WTC11 (cell line): ENCODE results near the gene BDH1. TPM values are rescaled to one million over a fixed set of nuclear protein-coding genes. Genes with fewer than 3 reads are reported as not detected.

Source experiments
- ATAC-seq: fragments of 200-7000 bp; cut with Tn5 transposase; 2 replicates; pipeline ENCODE4 v1.10.0; 2021; ENCODE audit warnings: mild to moderate bottlenecking, moderate library complexity
- CTCF ChIA-PET: fragments of 300-600 bp; sonication (Branson Sonifier 250); formaldehyde crosslinking; loops from one replicate; lab custom pipeline; 2021; ENCODE audit warnings: antibody characterized with exemption; lab: Charles Lee
- POLR2A ChIA-PET: fragments of 350-600 bp; sonication (Branson Sonifier 250); formaldehyde crosslinking; loops from one replicate; lab custom pipeline; 2021; ENCODE audit warnings: antibody characterized with exemption; lab: Charles Lee
- DNase-seq: peaks from one replicate; pipeline ENCODE4 v3.0.0; 2021; ENCODE audit warnings: low spot score
- H3K27ac Mint-ChIP-seq: 2 replicates; pipeline ENCODE4 v1.8.0; 2021; ENCODE audit warnings: mixed read lengths
- H3K27me3 Mint-ChIP-seq: 2 replicates; pipeline ENCODE4 v1.8.0; 2021; ENCODE audit warnings: low read depth, mild to moderate bottlenecking, moderate library complexity, mixed read lengths
- H3K36me3 Mint-ChIP-seq: 2 replicates; pipeline ENCODE4 v1.8.0; 2021; ENCODE audit warnings: mixed read lengths
- H3K4me1 Mint-ChIP-seq: 2 replicates; pipeline ENCODE4 v1.8.0; 2022; ENCODE audit warnings: mixed read lengths
- H3K4me3 Mint-ChIP-seq: 2 replicates; pipeline ENCODE4 v1.8.0; 2021; ENCODE audit warnings: mild to moderate bottlenecking, moderate library complexity, mixed read lengths
- H3K9me3 Mint-ChIP-seq: 2 replicates; pipeline ENCODE4 v1.8.0; 2021; ENCODE audit warnings: mixed read lengths
- AR ChIP-seq: fragments of 250-450 bp; sonication (Bioruptor Pico); IDR thresholded peaks from 2 replicates; pipeline ENCODE4 v1.9.0; 2021; ENCODE audit warnings: mild to moderate bottlenecking
- ATF1 ChIP-seq: sonication (generic); formaldehyde crosslinking; IDR thresholded peaks from 2 replicates; pipeline ENCODE4 v1.8.1; 2023; ENCODE audit warnings: mild to moderate bottlenecking, moderate library complexity, missing genetic modification reagents
- ATF3 ChIP-seq: sonication (generic); formaldehyde crosslinking; conservative IDR thresholded peaks from 2 replicates; pipeline ENCODE4 v1.8.1; 2022; ENCODE audit warnings: mild to moderate bottlenecking, missing genetic modification reagents
- CBFB ChIP-seq: sonication (generic); formaldehyde crosslinking; IDR thresholded peaks from 2 replicates; pipeline ENCODE4 v1.8.1; 2022; ENCODE audit warnings: mild to moderate bottlenecking, low read depth, missing genetic modification reagents
- CREM ChIP-seq: sonication (generic); formaldehyde crosslinking; IDR thresholded peaks from 2 replicates; pipeline ENCODE4 v1.8.1; 2022; ENCODE audit warnings: mild to moderate bottlenecking, missing genetic modification reagents, moderate library complexity
- EMX1 ChIP-seq: fragments of 250-450 bp; sonication (Bioruptor Pico); IDR thresholded peaks from 2 replicates; pipeline ENCODE4 v1.8.0; 2021; ENCODE audit warnings: mild to moderate bottlenecking
- FOXK1 ChIP-seq: sonication (generic); formaldehyde crosslinking; IDR thresholded peaks from 2 replicates; pipeline ENCODE4 v1.8.0; 2022; ENCODE audit warnings: mild to moderate bottlenecking, moderate library complexity, missing genetic modification reagents
- FOXP1 ChIP-seq: sonication (generic); formaldehyde crosslinking; IDR thresholded peaks from 2 replicates; pipeline ENCODE4 v1.8.0; 2022; ENCODE audit warnings: missing genetic modification reagents, mild to moderate bottlenecking, moderate library complexity, borderline replicate concordance
- GABPB1 ChIP-seq: sonication (generic); formaldehyde crosslinking; IDR thresholded peaks from 2 replicates; pipeline ENCODE4 v1.8.1; 2023; ENCODE audit warnings: mild to moderate bottlenecking, missing genetic modification reagents
- NFE2L1 ChIP-seq: sonication (generic); formaldehyde crosslinking; IDR thresholded peaks from 2 replicates; pipeline ENCODE4 v1.8.1; 2023; ENCODE audit warnings: missing genetic modification reagents
- NR2C2 ChIP-seq: sonication (generic); formaldehyde crosslinking; IDR thresholded peaks from 2 replicates; pipeline ENCODE4 v1.8.0; 2022; ENCODE audit warnings: mild to moderate bottlenecking, missing genetic modification reagents
- RORB ChIP-seq: fragments of 250-450 bp; sonication (Bioruptor Pico); IDR thresholded peaks from 2 replicates; pipeline ENCODE4 v1.9.0; 2021; ENCODE audit warnings: mild to moderate bottlenecking
- SOX15 ChIP-seq: fragments of 250-450 bp; sonication (Bioruptor Pico); IDR thresholded peaks from 2 replicates; pipeline ENCODE4 v1.9.0; 2021; ENCODE audit warnings: mild to moderate bottlenecking
- TEAD4 ChIP-seq: sonication (generic); formaldehyde crosslinking; IDR thresholded peaks from 2 replicates; pipeline ENCODE4 v1.8.0; 2022; ENCODE audit warnings: mild to moderate bottlenecking, missing genetic modification reagents
- ZNF138 ChIP-seq: sonication (generic); formaldehyde crosslinking; conservative IDR thresholded peaks from 2 replicates; pipeline ENCODE4 v1.8.1; 2022; ENCODE audit warnings: mild to moderate bottlenecking, moderate library complexity, missing genetic modification reagents
- ZNF317 ChIP-seq: sonication (generic); formaldehyde crosslinking; IDR thresholded peaks from 2 replicates; pipeline ENCODE4 v1.8.1; 2023; ENCODE audit warnings: low read depth, mild to moderate bottlenecking, moderate library complexity, missing genetic modification reagents, borderline replicate concordance
- ZNF423 ChIP-seq: fragments of 250-450 bp; sonication (Bioruptor Pico); IDR thresholded peaks from 2 replicates; pipeline ENCODE4 v2.1.2; 2022; ENCODE audit warnings: mild to moderate bottlenecking, moderate library complexity
- ZNF512 ChIP-seq: sonication (generic); formaldehyde crosslinking; IDR thresholded peaks from 2 replicates; pipeline ENCODE4 v1.8.1; 2022; ENCODE audit warnings: missing genetic modification reagents, borderline replicate concordance
- total RNA-seq: library from RNA; stranded (reverse); gene quantifications from 3 replicates; pipeline ENCODE4 v1.2.3, GENCODE V29; 2021
- TF ChIP-seq, protein P1 (sequence below): fragments of 250-450 bp; sonication (Bioruptor Pico); IDR thresholded peaks from 2 replicates; pipeline ENCODE4 v2.1.2; 2022; ENCODE audit warnings: mild to moderate bottlenecking, moderate library complexity
- TF ChIP-seq, protein P2 (sequence below): sonication (generic); formaldehyde crosslinking; IDR thresholded peaks from 2 replicates; pipeline ENCODE4 v1.8.0; 2022; ENCODE audit warnings: mild to moderate bottlenecking, missing genetic modification reagents
- TF ChIP-seq, protein P3 (sequence below): sonication (generic); formaldehyde crosslinking; IDR thresholded peaks from 2 replicates; pipeline ENCODE4 v1.8.1; 2023; ENCODE audit warnings: mild to moderate bottlenecking, missing genetic modification reagents
- TF ChIP-seq, protein P4 (sequence below): sonication (generic); formaldehyde crosslinking; IDR thresholded peaks from 2 replicates; pipeline ENCODE4 v1.8.1; 2023; ENCODE audit warnings: mild to moderate bottlenecking, missing genetic modification reagents
- TF ChIP-seq, protein P5 (sequence below): sonication (generic); formaldehyde crosslinking; IDR thresholded peaks from 2 replicates; pipeline ENCODE4 v1.8.1; 2023; ENCODE audit warnings: mild to moderate bottlenecking, moderate library complexity, missing genetic modification reagents

Gene BDH1
- total RNA-seq, 1 experiment from 2014 or later, result 26.8 TPM

- TF ChIP-seq ATF3 (CRISPR knock-in tag), result no peak
- TF ChIP-seq, protein P1, sequence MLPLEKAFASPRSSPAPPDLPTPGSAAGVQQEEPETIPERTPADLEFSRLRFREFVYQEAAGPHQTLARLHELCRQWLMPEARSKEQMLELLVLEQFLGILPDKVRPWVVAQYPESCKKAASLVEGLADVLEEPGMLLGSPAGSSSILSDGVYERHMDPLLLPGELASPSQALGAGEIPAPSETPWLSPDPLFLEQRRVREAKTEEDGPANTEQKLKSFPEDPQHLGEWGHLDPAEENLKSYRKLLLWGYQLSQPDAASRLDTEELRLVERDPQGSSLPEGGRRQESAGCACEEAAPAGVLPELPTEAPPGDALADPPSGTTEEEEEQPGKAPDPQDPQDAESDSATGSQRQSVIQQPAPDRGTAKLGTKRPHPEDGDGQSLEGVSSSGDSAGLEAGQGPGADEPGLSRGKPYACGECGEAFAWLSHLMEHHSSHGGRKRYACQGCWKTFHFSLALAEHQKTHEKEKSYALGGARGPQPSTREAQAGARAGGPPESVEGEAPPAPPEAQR (CRISPR knock-in tag), result no peak
- no peak for TF ChIP-seq ATF1 (CRISPR knock-in tag)
- TF ChIP-seq NR2C2 (CRISPR knock-in tag), result no peak
- TF ChIP-seq, protein P2, sequence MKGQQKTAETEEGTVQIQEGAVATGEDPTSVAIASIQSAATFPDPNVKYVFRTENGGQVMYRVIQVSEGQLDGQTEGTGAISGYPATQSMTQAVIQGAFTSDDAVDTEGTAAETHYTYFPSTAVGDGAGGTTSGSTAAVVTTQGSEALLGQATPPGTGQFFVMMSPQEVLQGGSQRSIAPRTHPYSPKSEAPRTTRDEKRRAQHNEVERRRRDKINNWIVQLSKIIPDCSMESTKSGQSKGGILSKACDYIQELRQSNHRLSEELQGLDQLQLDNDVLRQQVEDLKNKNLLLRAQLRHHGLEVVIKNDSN (CRISPR knock-in tag), result no peak
- TF ChIP-seq, protein P3, sequence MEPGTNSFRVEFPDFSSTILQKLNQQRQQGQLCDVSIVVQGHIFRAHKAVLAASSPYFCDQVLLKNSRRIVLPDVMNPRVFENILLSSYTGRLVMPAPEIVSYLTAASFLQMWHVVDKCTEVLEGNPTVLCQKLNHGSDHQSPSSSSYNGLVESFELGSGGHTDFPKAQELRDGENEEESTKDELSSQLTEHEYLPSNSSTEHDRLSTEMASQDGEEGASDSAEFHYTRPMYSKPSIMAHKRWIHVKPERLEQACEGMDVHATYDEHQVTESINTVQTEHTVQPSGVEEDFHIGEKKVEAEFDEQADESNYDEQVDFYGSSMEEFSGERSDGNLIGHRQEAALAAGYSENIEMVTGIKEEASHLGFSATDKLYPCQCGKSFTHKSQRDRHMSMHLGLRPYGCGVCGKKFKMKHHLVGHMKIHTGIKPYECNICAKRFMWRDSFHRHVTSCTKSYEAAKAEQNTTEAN (CRISPR knock-in tag), result no peak
- TF ChIP-seq RORB (CRISPR knock-in tag), result no peak
- TF ChIP-seq ZNF138 (CRISPR knock-in tag), result no peak
- no peak for TF ChIP-seq ZNF423 (CRISPR knock-in tag)
- TF ChIP-seq, protein P4, sequence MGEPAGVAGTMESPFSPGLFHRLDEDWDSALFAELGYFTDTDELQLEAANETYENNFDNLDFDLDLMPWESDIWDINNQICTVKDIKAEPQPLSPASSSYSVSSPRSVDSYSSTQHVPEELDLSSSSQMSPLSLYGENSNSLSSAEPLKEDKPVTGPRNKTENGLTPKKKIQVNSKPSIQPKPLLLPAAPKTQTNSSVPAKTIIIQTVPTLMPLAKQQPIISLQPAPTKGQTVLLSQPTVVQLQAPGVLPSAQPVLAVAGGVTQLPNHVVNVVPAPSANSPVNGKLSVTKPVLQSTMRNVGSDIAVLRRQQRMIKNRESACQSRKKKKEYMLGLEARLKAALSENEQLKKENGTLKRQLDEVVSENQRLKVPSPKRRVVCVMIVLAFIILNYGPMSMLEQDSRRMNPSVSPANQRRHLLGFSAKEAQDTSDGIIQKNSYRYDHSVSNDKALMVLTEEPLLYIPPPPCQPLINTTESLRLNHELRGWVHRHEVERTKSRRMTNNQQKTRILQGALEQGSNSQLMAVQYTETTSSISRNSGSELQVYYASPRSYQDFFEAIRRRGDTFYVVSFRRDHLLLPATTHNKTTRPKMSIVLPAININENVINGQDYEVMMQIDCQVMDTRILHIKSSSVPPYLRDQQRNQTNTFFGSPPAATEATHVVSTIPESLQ (CRISPR knock-in tag), result no peak
- TF ChIP-seq, all 79 proteins: peak for 0
Observed at GRCh38 chr3:197463279-197463678, 92.5 kb downstream of the BDH1 start (continued).

GRCh38 chr3:197462808-197463207, 93.0 kb downstream of the BDH1 start:
- H3K4me1 Mint-ChIP-seq, result peaks cover 34% of the 10 kb centered on the region
- TF ChIP-seq FOXK1 (CRISPR knock-in tag) (no peak), RORB (CRISPR knock-in tag) (no peak), GABPB1 (CRISPR knock-in tag) (no peak), EMX1 (CRISPR knock-in tag) (no peak), AR (CRISPR knock-in tag) (no peak), ZNF512 (CRISPR knock-in tag) (no peak), NFE2L1 (CRISPR knock-in tag) (no peak), CBFB (CRISPR knock-in tag) (no peak), TEAD4 (CRISPR knock-in tag) (no peak), ZNF317 (CRISPR knock-in tag) (no peak), CREM (no peak), SOX15 (CRISPR knock-in tag) (no peak), FOXP1 (CRISPR knock-in tag) (no peak)
- TF ChIP-seq, protein P2 (CRISPR knock-in tag), result no peak
- TF ChIP-seq, protein P5, sequence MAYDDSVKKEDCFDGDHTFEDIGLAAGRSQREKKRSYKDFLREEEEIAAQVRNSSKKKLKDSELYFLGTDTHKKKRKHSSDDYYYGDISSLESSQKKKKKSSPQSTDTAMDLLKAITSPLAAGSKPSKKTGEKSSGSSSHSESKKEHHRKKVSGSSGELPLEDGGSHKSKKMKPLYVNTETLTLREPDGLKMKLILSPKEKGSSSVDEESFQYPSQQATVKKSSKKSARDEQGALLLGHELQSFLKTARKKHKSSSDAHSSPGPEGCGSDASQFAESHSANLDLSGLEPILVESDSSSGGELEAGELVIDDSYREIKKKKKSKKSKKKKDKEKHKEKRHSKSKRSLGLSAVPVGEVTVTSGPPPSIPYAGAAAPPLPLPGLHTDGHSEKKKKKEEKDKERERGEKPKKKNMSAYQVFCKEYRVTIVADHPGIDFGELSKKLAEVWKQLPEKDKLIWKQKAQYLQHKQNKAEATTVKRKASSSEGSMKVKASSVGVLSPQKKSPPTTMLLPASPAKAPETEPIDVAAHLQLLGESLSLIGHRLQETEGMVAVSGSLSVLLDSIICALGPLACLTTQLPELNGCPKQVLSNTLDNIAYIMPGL, result no peak
- H3K27me3 Mint-ChIP-seq, result peaks cover 2% of the 10 kb centered on the region; the same call in 1 of the 2 replicates
- ATAC-seq, result no peak
- ChIA-PET POLR2A (no interaction called here), CTCF (interaction anchor here (1.4 kb wide), 1 partner anchor 136 kb away, joined by 3 read pairs; no protein-coding TSS in a partner anchor)
- no peak overlapping the region for H3K4me3 Mint-ChIP-seq
- H3K9me3 Mint-ChIP-seq, result no peaks in the 10 kb centered on the region
- DNase-seq, result no peak
- H3K36me3 Mint-ChIP-seq, result no peaks in the 10 kb centered on the region
- no peak overlapping the region for H3K27ac Mint-ChIP-seq
